Measurements from ENCODE around the gene PSMD2. TPM values are rescaled to one million over a fixed set of nuclear protein-coding genes. Genes with fewer than 3 reads are reported as not detected.
A peak's percentile ranks its signal among the peaks of the same experiment; 100 is the strongest.

PSMD2 gene
- total and polyA plus RNA-seq, 4 donors, result 77.5 to 213 (median 161) TPM

DNA sequence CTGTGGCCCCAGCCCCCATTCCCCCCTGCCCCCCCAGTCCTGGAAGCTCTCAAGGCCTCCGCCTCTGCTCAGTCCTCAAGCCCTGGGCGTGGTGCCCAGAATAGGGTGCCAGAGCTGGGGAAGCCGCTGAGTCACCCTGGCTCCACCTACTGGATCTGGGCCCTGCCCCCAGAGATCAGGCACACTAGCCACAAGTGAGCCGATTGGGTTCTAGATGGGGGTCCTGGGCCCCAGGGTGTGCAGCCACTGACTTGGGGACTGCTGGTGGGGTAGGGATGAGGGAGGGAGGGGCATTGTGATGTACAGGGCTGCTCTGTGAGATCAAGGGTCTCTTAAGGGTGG is 21.0 kb downstream of the PSMD2 start:
- Histone ChIP-seq H3K36me3 (ENCODE audit: control insufficient read depth in 4 of 4, insufficient read depth in 3 of 4, low read depth in 1 of 4, low read length in 3 of 4) (peaks cover 37 to 66% (median 53%) of the 10 kb centered on the region in 4 donors), H3K27ac (ENCODE audit: low read depth in 1 of 2, low read length in 2 of 2) (peak overlapping the region; percentile 88 to 90), H3K9me3 (ENCODE audit: control insufficient read depth in 4 of 4, low read length in 3 of 4) (no peaks in the 10 kb centered on the region), H3K4me3 (ENCODE audit: low read depth in 1 of 3, low read length in 3 of 3) (peak overlapping the region in 2 of 3 donors; percentile 25 to 34), H3K27me3 (ENCODE audit: control insufficient read depth in 4 of 4, insufficient read depth in 4 of 4, low read length in 3 of 4) (no peaks in the 10 kb centered on the region), H3K9ac (ENCODE audit: low read depth in 1 of 2, low read length in 2 of 2) (peak overlapping the region; percentile 52 to 56), H3K4me1 (ENCODE audit: control insufficient read depth in 4 of 4, insufficient read depth in 4 of 4, low read length in 3 of 4) (peaks cover 20 to 71% (median 66%) of the 10 kb centered on the region in 4 donors)
- 6% methylated on average over 4 of the region's 4 CpGs for WGBS
- DNase-seq (ENCODE audit: low spot score), result peak; percentile 88
- no peak for TF ChIP-seq TAF1 (conservative IDR thresholded peaks at IDR 0.05)
- TF ChIP-seq, protein P1, sequence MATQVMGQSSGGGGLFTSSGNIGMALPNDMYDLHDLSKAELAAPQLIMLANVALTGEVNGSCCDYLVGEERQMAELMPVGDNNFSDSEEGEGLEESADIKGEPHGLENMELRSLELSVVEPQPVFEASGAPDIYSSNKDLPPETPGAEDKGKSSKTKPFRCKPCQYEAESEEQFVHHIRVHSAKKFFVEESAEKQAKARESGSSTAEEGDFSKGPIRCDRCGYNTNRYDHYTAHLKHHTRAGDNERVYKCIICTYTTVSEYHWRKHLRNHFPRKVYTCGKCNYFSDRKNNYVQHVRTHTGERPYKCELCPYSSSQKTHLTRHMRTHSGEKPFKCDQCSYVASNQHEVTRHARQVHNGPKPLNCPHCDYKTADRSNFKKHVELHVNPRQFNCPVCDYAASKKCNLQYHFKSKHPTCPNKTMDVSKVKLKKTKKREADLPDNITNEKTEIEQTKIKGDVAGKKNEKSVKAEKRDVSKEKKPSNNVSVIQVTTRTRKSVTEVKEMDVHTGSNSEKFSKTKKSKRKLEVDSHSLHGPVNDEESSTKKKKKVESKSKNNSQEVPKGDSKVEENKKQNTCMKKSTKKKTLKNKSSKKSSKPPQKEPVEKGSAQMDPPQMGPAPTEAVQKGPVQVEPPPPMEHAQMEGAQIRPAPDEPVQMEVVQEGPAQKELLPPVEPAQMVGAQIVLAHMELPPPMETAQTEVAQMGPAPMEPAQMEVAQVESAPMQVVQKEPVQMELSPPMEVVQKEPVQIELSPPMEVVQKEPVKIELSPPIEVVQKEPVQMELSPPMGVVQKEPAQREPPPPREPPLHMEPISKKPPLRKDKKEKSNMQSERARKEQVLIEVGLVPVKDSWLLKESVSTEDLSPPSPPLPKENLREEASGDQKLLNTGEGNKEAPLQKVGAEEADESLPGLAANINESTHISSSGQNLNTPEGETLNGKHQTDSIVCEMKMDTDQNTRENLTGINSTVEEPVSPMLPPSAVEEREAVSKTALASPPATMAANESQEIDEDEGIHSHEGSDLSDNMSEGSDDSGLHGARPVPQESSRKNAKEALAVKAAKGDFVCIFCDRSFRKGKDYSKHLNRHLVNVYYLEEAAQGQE (IDR thresholded peaks at IDR 0.05), result no peak
- TF ChIP-seq, protein P2, sequence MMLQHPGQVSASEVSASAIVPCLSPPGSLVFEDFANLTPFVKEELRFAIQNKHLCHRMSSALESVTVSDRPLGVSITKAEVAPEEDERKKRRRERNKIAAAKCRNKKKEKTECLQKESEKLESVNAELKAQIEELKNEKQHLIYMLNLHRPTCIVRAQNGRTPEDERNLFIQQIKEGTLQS (IDR thresholded peaks at IDR 0.05), result no peak
- TF ChIP-seq RXRA (IDR thresholded peaks at IDR 0.05), result peak in 1 of 2 donors; percentile 29
- TF ChIP-seq SP1 (IDR thresholded peaks at IDR 0.05), result peak; percentile 28
- TF ChIP-seq NR2F2 (IDR thresholded peaks at IDR 0.05), result no peak
- peak in 1 of 2 donors; percentile 32 for TF ChIP-seq HNF4A (conservative IDR thresholded peaks at IDR 0.05)
- TF ChIP-seq JUND (IDR thresholded peaks at IDR 0.05), result peak; percentile 92 to 97
- no peak for TF ChIP-seq FOXA1 (IDR thresholded peaks at IDR 0.05)
- TF ChIP-seq, protein P3, sequence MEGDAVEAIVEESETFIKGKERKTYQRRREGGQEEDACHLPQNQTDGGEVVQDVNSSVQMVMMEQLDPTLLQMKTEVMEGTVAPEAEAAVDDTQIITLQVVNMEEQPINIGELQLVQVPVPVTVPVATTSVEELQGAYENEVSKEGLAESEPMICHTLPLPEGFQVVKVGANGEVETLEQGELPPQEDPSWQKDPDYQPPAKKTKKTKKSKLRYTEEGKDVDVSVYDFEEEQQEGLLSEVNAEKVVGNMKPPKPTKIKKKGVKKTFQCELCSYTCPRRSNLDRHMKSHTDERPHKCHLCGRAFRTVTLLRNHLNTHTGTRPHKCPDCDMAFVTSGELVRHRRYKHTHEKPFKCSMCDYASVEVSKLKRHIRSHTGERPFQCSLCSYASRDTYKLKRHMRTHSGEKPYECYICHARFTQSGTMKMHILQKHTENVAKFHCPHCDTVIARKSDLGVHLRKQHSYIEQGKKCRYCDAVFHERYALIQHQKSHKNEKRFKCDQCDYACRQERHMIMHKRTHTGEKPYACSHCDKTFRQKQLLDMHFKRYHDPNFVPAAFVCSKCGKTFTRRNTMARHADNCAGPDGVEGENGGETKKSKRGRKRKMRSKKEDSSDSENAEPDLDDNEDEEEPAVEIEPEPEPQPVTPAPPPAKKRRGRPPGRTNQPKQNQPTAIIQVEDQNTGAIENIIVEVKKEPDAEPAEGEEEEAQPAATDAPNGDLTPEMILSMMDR (IDR thresholded peaks at IDR 0.05; ENCODE audit: low read depth, low read length, missing input control), result no peak
- TF ChIP-seq, protein P4, sequence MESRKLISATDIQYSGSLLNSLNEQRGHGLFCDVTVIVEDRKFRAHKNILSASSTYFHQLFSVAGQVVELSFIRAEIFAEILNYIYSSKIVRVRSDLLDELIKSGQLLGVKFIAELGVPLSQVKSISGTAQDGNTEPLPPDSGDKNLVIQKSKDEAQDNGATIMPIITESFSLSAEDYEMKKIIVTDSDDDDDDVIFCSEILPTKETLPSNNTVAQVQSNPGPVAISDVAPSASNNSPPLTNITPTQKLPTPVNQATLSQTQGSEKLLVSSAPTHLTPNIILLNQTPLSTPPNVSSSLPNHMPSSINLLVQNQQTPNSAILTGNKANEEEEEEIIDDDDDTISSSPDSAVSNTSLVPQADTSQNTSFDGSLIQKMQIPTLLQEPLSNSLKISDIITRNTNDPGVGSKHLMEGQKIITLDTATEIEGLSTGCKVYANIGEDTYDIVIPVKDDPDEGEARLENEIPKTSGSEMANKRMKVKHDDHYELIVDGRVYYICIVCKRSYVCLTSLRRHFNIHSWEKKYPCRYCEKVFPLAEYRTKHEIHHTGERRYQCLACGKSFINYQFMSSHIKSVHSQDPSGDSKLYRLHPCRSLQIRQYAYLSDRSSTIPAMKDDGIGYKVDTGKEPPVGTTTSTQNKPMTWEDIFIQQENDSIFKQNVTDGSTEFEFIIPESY (IDR thresholded peaks at IDR 0.05), result no peak
- TF ChIP-seq GABPA (IDR thresholded peaks at IDR 0.05 in 1 of 2, conservative IDR thresholded peaks at IDR 0.05 in 1 of 2), result no peak
- TF ChIP-seq, protein P5, sequence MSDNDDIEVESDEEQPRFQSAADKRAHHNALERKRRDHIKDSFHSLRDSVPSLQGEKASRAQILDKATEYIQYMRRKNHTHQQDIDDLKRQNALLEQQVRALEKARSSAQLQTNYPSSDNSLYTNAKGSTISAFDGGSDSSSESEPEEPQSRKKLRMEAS (IDR thresholded peaks at IDR 0.05), result no peak
- TF ChIP-seq HNF4G (IDR thresholded peaks at IDR 0.05), result no peak
- no peak for TF ChIP-seq EGR1 (IDR thresholded peaks at IDR 0.05; ENCODE audit: low read depth in 2 of 2)
- peak in 1 of 2 donors; percentile 29 for TF ChIP-seq RAD21 (IDR thresholded peaks at IDR 0.05)
- no peak for TF ChIP-seq YY1 (IDR thresholded peaks at IDR 0.05)
- TF ChIP-seq FOXA2 (IDR thresholded peaks at IDR 0.05), result no peak
